Stomach (tissue), 9 donors: ENCODE measurements around the gene SNAP91. TPM values are rescaled to one million over a fixed set of nuclear protein-coding genes. Genes with fewer than 3 reads are reported as not detected.

Experiments
- DNase-seq, 2 donors: peaks; one replicate each; pipeline versions ENCODE4 v3.0.0 to v3.0.0-alpha.2; 2013 to 2019
- H3K27ac ChIP-seq, 5 donors: fragments of 200-600 bp in 4 of 5; sonication (generic) in 4 of 5; one replicate each; pipeline ENCODE4 v1.5.1; 2013 to 2019; ENCODE audit warnings: mild to moderate bottlenecking in 1 of 5, moderate library complexity in 1 of 5
- H3K27me3 ChIP-seq, 3 donors: fragments of 200-600 bp; sonication (generic); one replicate each; pipeline ENCODE4 v1.5.1; 2017 to 2019; ENCODE audit warnings: mixed run types in 1 of 3
- H3K36me3 ChIP-seq, 4 donors: fragments of 200-600 bp; sonication (generic); 1 replicate in 3 of 4; 2 replicates in 1 of 4; pipeline ENCODE4 v1.5.1; 2016 to 2019
- H3K4me1 ChIP-seq, 4 donors: fragments of 200-600 bp; sonication (generic); one replicate each; pipeline ENCODE4 v1.5.1; 2016 to 2019
- H3K4me3 ChIP-seq, 4 donors: fragments of 200-600 bp; sonication (generic) in 3 of 4; one replicate each; pipeline ENCODE4 v1.5.1; 2016 to 2019; ENCODE audit warnings: mild to moderate bottlenecking in 1 of 4
- H3K9me3 ChIP-seq, 4 donors: fragments of 200-600 bp; sonication (generic); one replicate each; pipeline ENCODE4 v1.5.1; 2016 to 2019
- EP300 ChIP-seq: sonication (generic); formaldehyde crosslinking; IDR thresholded peaks from one replicate; pipeline ENCODE4 v1.6.1; 2017; ENCODE audit warnings: antibody characterized with exemption
- POLR2A ChIP-seq, 4 donors: fragments of 450-650 bp; IDR thresholded peaks; one replicate each; pipeline ENCODE4 v1.6.1; 2016; ENCODE audit warnings: antibody characterized with exemption in 4 of 4, control low read depth in 2 of 4, mild to moderate bottlenecking in 1 of 4, moderate library complexity in 1 of 4
- POLR2AphosphoS5 ChIP-seq, 3 donors: sonication (generic); formaldehyde crosslinking; IDR thresholded peaks; one replicate each; pipeline ENCODE4 v1.6.1; 2016; ENCODE audit warnings: antibody characterized with exemption in 3 of 3
- WGBS, 5 donors: extraction: QIAGEN DNeasy Blood & Tissue Kit in 3 of 5; methylation state at CpG; one replicate each; pipeline versions ENCODE4 v1.1.5 to v1.1.7; 2013 to 2018; 5-methylcytosine and 5-hydroxymethylcytosine counted together
- intact Hi-C: fragments of 100-400 bp; cut with DNase I; formaldehyde crosslinking; loops from one replicate; pipeline ENCODE4 v1.15.1; 2023; ENCODE audit warnings: low total_unique reads
- polyA plus RNA-seq, 3 donors: library from polyadenylated mRNA; stranded (reverse); fragments of 200-250 nt; gene quantifications; one replicate each; pipeline ENCODE4 v1.2.3, GENCODE V29; 2013
- total RNA-seq, 5 donors: library from RNA; depleted of rRNA; stranded (reverse); fragments of >200 nt; gene quantifications; one replicate each; pipeline versions ENCODE4 v1.1.0 to v1.2.3, GENCODE V29; 2014 to 2016
- TF ChIP-seq, protein P1 (sequence below), 7 experiments: fragments of 450-650 bp in 4 of 7; fragments of 200-600 bp in 3 of 7; sonication (generic) in 3 of 7; IDR thresholded peaks; one replicate each; pipeline ENCODE4 v1.5.1; 2016 to 2019; ENCODE audit warnings: antibody characterized with exemption in 7 of 7, control low read depth in 2 of 7, mild to moderate bottlenecking in 1 of 7
- donor health status: healthy with polysubstance abuse.
- donor health status: Bipolar disorder and iron deficiency.
- donor health status: healthy.

The SNAP91 gene
- total and polyA plus RNA-seq, 8 donors = 0.12 to 3.5 (median 0.41) TPM; not detected in 4

DNA sequence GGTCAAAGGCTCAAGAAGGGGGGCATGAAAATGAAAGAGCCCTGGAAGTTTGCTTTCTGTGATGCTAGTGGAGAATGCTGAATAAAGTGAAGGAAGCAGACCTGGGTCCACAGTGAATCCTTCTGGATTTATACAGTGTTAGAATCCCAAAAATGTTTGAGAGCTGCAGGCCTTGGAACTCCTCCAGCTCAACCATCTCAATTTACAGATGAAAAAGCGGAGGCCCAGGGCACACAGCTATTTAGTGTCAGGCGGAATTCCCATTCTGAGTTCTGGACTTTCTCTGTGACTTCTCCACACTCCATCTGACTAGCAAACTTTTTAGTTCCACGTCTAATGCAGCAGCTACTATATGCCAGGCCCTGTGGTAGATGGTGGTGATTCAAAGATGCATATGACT, 198.1 kb downstream of the SNAP91 start:
- intact Hi-C loops = loop anchor here (5.0 kb wide), 2 partner anchors 93 to 288 kb away; no protein-coding TSS in a partner anchor
- Histone ChIP-seq H3K27me3 (peaks cover 0 to 9% (median 0%) of the 10 kb centered on the region in 3 donors), H3K27ac (no peak overlapping the region), H3K4me3 (no peak overlapping the region), H3K4me1 (peaks cover 6 to 18% (median 14%) of the 10 kb centered on the region in 4 donors), H3K36me3 (no peaks in the 10 kb centered on the region), H3K9me3 (no peaks in the 10 kb centered on the region)
- 76 to 93% (median 90%) methylated on average over 3 of the region's 3 CpGs for WGBS, 5 donors
- DNase-seq = peak in 1 of 2 donors; percentile 23
- no peak for TF ChIP-seq EP300
- TF ChIP-seq, protein P1, sequence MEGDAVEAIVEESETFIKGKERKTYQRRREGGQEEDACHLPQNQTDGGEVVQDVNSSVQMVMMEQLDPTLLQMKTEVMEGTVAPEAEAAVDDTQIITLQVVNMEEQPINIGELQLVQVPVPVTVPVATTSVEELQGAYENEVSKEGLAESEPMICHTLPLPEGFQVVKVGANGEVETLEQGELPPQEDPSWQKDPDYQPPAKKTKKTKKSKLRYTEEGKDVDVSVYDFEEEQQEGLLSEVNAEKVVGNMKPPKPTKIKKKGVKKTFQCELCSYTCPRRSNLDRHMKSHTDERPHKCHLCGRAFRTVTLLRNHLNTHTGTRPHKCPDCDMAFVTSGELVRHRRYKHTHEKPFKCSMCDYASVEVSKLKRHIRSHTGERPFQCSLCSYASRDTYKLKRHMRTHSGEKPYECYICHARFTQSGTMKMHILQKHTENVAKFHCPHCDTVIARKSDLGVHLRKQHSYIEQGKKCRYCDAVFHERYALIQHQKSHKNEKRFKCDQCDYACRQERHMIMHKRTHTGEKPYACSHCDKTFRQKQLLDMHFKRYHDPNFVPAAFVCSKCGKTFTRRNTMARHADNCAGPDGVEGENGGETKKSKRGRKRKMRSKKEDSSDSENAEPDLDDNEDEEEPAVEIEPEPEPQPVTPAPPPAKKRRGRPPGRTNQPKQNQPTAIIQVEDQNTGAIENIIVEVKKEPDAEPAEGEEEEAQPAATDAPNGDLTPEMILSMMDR (IDR thresholded peaks at IDR 0.05) = no peak
- TF ChIP-seq POLR2AphosphoS5 (IDR thresholded peaks at IDR 0.05) = no peak
- TF ChIP-seq POLR2A (IDR thresholded peaks at IDR 0.05) = no peak

DNA sequence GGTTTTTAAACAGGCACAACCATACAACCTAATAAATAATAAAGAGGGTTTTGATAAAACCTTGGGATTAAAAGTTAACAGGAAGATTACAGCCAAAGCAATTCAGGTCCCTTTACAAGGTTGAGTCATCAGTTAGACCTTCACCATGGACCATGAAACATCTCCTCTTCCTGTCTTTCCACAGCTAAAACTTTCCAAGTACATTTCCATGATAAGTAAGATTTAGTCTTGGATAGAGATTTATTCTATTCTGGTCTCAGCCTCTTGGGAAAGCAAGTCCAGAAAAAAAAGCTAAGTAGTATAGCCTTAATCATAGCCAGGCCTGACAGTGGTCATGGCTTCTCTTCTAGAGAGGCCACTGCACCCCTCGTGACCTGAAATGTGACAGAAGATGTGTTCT, 199.5 kb downstream of the SNAP91 start:
- intact Hi-C loops = no loop called here
- WGBS, 5 donors = 84 to 95% (median 87%) methylated on average over 1 of the region's 1 CpG

DNA sequence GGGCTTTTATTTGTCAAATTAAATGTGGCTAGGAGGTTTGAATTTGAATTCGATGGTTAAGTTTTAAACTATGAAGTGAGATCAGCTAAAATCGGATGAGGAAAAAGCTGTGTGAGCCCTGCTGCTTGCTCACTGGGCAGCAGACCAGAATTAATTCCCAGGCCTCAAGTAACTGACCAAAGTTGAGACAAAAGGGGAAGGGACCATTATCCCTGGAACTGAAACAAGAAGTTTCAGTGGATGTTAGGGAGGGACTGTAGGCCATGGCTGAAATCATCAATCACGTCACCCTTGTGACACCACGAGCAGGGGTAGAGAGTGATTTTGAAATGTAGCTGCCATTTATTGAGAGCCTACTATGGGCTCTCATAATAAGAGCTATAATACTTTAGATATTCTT, 203.5 kb downstream of the SNAP91 start:
- intact Hi-C loops = no loop called here
- no peaks in the 10 kb centered on the region for H3K36me3 ChIP-seq
- TF ChIP-seq EP300 = no peak
- TF ChIP-seq, protein P1 (IDR thresholded peaks at IDR 0.05) = no peak
- no peak for TF ChIP-seq POLR2A (IDR thresholded peaks at IDR 0.05)
- H3K27me3 ChIP-seq = no peaks in the 10 kb centered on the region
- no peaks in the 10 kb centered on the region for H3K4me1 ChIP-seq
- H3K4me3 ChIP-seq = no peak overlapping the region
- 27 to 51% (median 36%) methylated on average over 4 of the region's 4 CpGs for WGBS, 5 donors
- no peaks in the 10 kb centered on the region for H3K9me3 ChIP-seq
- H3K27ac ChIP-seq = no peak overlapping the region
- peak in 1 of 2 donors; percentile 70 for DNase-seq

More for the DNA sequence above, 199.5 kb downstream of the SNAP91 start:
- no peaks in the 10 kb centered on the region for H3K36me3 ChIP-seq
- H3K4me3 ChIP-seq = no peak overlapping the region
- H3K27ac ChIP-seq = no peak overlapping the region
- TF ChIP-seq EP300 (no peak), POLR2AphosphoS5 (IDR thresholded peaks at IDR 0.05) (no peak)
- H3K4me1 ChIP-seq = peaks cover 6 to 18% (median 14%) of the 10 kb centered on the region in 4 donors
- H3K27me3 ChIP-seq = peaks cover 0 to 9% (median 0%) of the 10 kb centered on the region in 3 donors
- no peak for DNase-seq
- no peaks in the 10 kb centered on the region for H3K9me3 ChIP-seq

Other genes with a start within 250 kb of the SNAP91 start
- gene PRSS35, start 196.6 kb downstream of the SNAP91 start, total RNA-seq = 1 to 10 TPM in 1 of 5 donors, not detected in 4; 6.4 TPM
- under 1 TPM; 0.08 to 0.31 (median 0.12) TPM for gene PRSS35, start 196.6 kb downstream of the SNAP91 start, polyA plus RNA-seq
- gene RIPPLY2, start 144.3 kb upstream of the SNAP91 start, total RNA-seq = not detected
- 1 to 10 TPM in 1 of 3 donors, under 1 TPM in 1, not detected in 1; 1.00 to 1.5 TPM for gene RIPPLY2, start 144.3 kb upstream of the SNAP91 start, polyA plus RNA-seq
- gene CYB5R4, start 150.6 kb upstream of the SNAP91 start, total RNA-seq = 10 to 100 TPM in 3 of 5 donors, 1 to 10 TPM in 1, under 1 TPM in 1; 0.89 to 50.7 (median 14.6) TPM
- 10 to 100 TPM in 2 of 3 donors, 1 to 10 TPM in 1; 3.8 to 17.1 (median 10.1) TPM for gene CYB5R4, start 150.6 kb upstream of the SNAP91 start, polyA plus RNA-seq